K562 (cell line): ENCODE results near the gene HKDC1. TPM values are rescaled to one million over a fixed set of nuclear protein-coding genes. Genes with fewer than 3 reads are reported as not detected.

ENCODE experiments used
- ATAC-seq: fragments of 200-7000 bp; cut with Tn5 transposase; 3 replicates; pipeline ENCODE4 v1.9.1; 2020; ENCODE audit warnings: moderate library complexity
- BruUV-seq: library from RNA; stranded (reverse); fragments of 400-500 nt; replicated peaks from 2 replicates; lab custom pipeline; 2021; lab: Mats Ljungman, UMichigan
- CTCF ChIA-PET: fragments of 300-600 bp; formaldehyde crosslinking; extraction: SDS; loops from one replicate; lab custom pipeline; 2021; ENCODE audit warnings: low intra/inter-chr PET ratio; lab: Yijun Ruan, JAX
- POLR2A ChIA-PET: fragments of 300-600, 350-650 bp; sonication (Branson Sonifier 250); formaldehyde crosslinking; extraction: SDS; loops from one replicate; lab custom pipeline; 2021; ENCODE audit warnings: antibody characterized with exemption, inconsistent platforms; lab: Yijun Ruan, JAX
- DNase-seq, 4 experiments: peaks; one replicate each; pipeline versions ENCODE4 v3.0.0 to v3.0.0-alpha.2; 2011 to 2018; ENCODE audit warnings: low spot score in 3 of 4, mixed read lengths in 3 of 4; ENCODE audit errors: extremely low read depth in 1 of 4
- FAIRE-seq: peaks from 2 replicates; lab custom pipeline; 2011; peaks lifted over from hg19 to GRCh38; lab: Jason Lieb, UNC
- H2AFZ ChIP-seq: 2 replicates; pipeline ENCODE4 v1.6.0; 2011; ENCODE audit warnings: low read depth, low read length, control low read depth, inconsistent platforms
- H3K27ac ChIP-seq: fragments of 200-600 bp; 3 replicates; pipeline ENCODE4 v1.8.0; 2011; ENCODE audit warnings: low read depth, mild to moderate bottlenecking, control low read depth, inconsistent platforms, low read length, moderate library complexity, mixed read lengths; ENCODE audit errors: extremely low read depth
- H3K27me3 ChIP-seq, 2 experiments: fragments of 300-600 bp in 1 of 2; 2 replicates in 1 of 2; 3 replicates in 1 of 2; pipeline versions ENCODE4 v1.6.0 to v1.8.0; 2011; ENCODE audit warnings: inconsistent platforms in 2 of 2, low read length in 2 of 2, mild to moderate bottlenecking in 1 of 2, mixed read lengths in 1 of 2, moderate library complexity in 1 of 2; ENCODE audit not compliant: control insufficient read depth in 2 of 2, insufficient read depth in 2 of 2
- H3K36me3 ChIP-seq: fragments of 300-600 bp; 3 replicates; pipeline ENCODE4 v1.8.0; 2011; ENCODE audit warnings: mild to moderate bottlenecking, low read length, inconsistent platforms; ENCODE audit not compliant: control insufficient read depth, insufficient read depth
- H3K4me1 ChIP-seq, 2 experiments: fragments of 200-600 bp in 1 of 2; replicated peaks in 1 of 2; 2 replicates in 1 of 2; 3 replicates in 1 of 2; pipeline versions ENCODE4 v1.5.1 to v1.8.0; 2011; ENCODE audit warnings: inconsistent platforms in 2 of 2, low read length in 2 of 2, mild to moderate bottlenecking in 1 of 2, mixed read lengths in 1 of 2, moderate library complexity in 1 of 2; ENCODE audit not compliant: control insufficient read depth in 2 of 2, insufficient read depth in 2 of 2
- H3K4me2 ChIP-seq: 2 replicates; pipeline ENCODE4 v1.6.1; 2011; ENCODE audit warnings: low read length, control low read depth, inconsistent platforms, mixed read lengths; ENCODE audit not compliant: insufficient read depth
- H3K4me3 ChIP-seq: fragments of 200-600 bp; sonication (generic), shearing (Covaris generic); 2 replicates; pipeline ENCODE4 v1.5.1; 2016; ENCODE audit warnings: control low read depth, inconsistent platforms
- H3K79me2 ChIP-seq: fragments of 200-600 bp; 3 replicates; pipeline ENCODE4 v1.8.0; 2011; ENCODE audit warnings: low read length, inconsistent platforms; ENCODE audit not compliant: control insufficient read depth, insufficient read depth
- H3K9ac ChIP-seq, 2 experiments: 2 replicates each; pipeline versions ENCODE4 v1.6.0 to v1.6.1; 2011; ENCODE audit warnings: low read depth in 2 of 2, low read length in 2 of 2, control low read depth in 1 of 2, inconsistent platforms in 1 of 2, mild to moderate bottlenecking in 1 of 2, mixed read lengths in 1 of 2; ENCODE audit not compliant: insufficient read depth in 1 of 2
- H3K9me1 ChIP-seq: one replicate; pipeline ENCODE4 v1.6.0; 2011; ENCODE audit warnings: inconsistent platforms, mild to moderate bottlenecking, low read length, moderate library complexity; ENCODE audit not compliant: control insufficient read depth, insufficient read depth
- H3K9me3 ChIP-seq: replicated peaks from 2 replicates; pipeline ENCODE4 v1.5.1; 2011; ENCODE audit warnings: low read depth, low read length, inconsistent platforms; ENCODE audit not compliant: control insufficient read depth, insufficient read depth
- H4K20me1 ChIP-seq: replicated peaks from 2 replicates; pipeline ENCODE4 v1.6.1; 2011; ENCODE audit warnings: low read length, inconsistent platforms, mixed read lengths; ENCODE audit not compliant: control insufficient read depth, insufficient read depth
- ARID1B ChIP-seq: fragments of 450-650 bp; IDR thresholded peaks from 2 replicates; pipeline ENCODE4 v1.6.1; 2016; ENCODE audit warnings: antibody characterized with exemption, mild to moderate bottlenecking, inconsistent platforms
- CHD4 ChIP-seq: fragments of 200-600 bp; sonication (generic); IDR thresholded peaks from 3 replicates; pipeline ENCODE4 v1.6.1; 2012; ENCODE audit warnings: low read depth, mild to moderate bottlenecking, mixed read lengths, low read length, inconsistent platforms; ENCODE audit not compliant: insufficient read depth, insufficient replicate concordance, poor library complexity, severe bottlenecking
- CXXC5 ChIP-seq: fragments of 250-450 bp; sonication (Bioruptor Pico); IDR thresholded peaks from 2 replicates; pipeline ENCODE4 v1.8.0; 2022; ENCODE audit warnings: inconsistent platforms, mild to moderate bottlenecking, moderate library complexity
- E2F3 ChIP-seq: fragments of 250-450 bp; sonication (Bioruptor Pico); IDR thresholded peaks from 2 replicates; pipeline ENCODE4 v1.4.0; 2020; ENCODE audit warnings: mild to moderate bottlenecking
- NFYB ChIP-seq: IDR thresholded peaks from 2 replicates; pipeline ENCODE4 v1.6.1; 2011; ENCODE audit warnings: mild to moderate bottlenecking, moderate library complexity; ENCODE audit not compliant: insufficient read length; ENCODE audit errors: extremely low read depth
- PHB ChIP-seq: fragments of 250-450 bp; sonication (Bioruptor Pico); IDR thresholded peaks from 2 replicates; pipeline ENCODE4 v1.5.0; 2021
- TAL1 ChIP-seq: fragments of 450-650 bp; IDR thresholded peaks from 2 replicates; pipeline ENCODE4 v1.6.1; 2016; ENCODE audit warnings: mild to moderate bottlenecking
- TEAD4 ChIP-seq, 2 experiments: sonication (generic) in 1 of 2; formaldehyde crosslinking in 1 of 2; IDR thresholded peaks; 2 replicates each; pipeline versions ENCODE4 v1.6.1 to v1.8.0; 2012 to 2022; ENCODE audit warnings: borderline replicate concordance in 1 of 2, inconsistent platforms in 1 of 2, low read length in 1 of 2, mild to moderate bottlenecking in 1 of 2, missing genetic modification reagents in 1 of 2
- VEZF1 ChIP-seq: fragments of 200-800 bp; sonication (Bioruptor generic); IDR thresholded peaks from 2 replicates; pipeline ENCODE4 v1.6.1; 2017; ENCODE audit warnings: missing genetic modification characterization, missing compliant biosample characterization
- ZBTB33 ChIP-seq: sonication (generic); formaldehyde crosslinking; IDR thresholded peaks from 2 replicates; pipeline ENCODE4 v1.8.1; 2023; ENCODE audit warnings: mild to moderate bottlenecking, missing genetic modification reagents
- ZNF134 ChIP-seq: fragments of 250-450 bp; sonication (Bioruptor Pico); conservative IDR thresholded peaks from 2 replicates; pipeline ENCODE4 v1.4.0; 2020
- ZNF175 ChIP-seq: fragments of 200-800 bp; sonication (Bioruptor generic); IDR thresholded peaks from 2 replicates; pipeline ENCODE4 v1.6.1; 2016; ENCODE audit warnings: low read depth, mild to moderate bottlenecking, missing genetic modification characterization, missing compliant biosample characterization
- ZNF384 ChIP-seq: IDR thresholded peaks from 2 replicates; pipeline ENCODE4 v1.6.1; 2012; ENCODE audit warnings: low read depth, low read length, improper control_type of control experiment
- whole genome bisulfite sequencing: fragments of 100-300 bp; shearing (Covaris generic); methylation state at CpG from one replicate; pipeline ENCODE4 v1.1.6; 2016; ENCODE audit warnings: low coverage, mixed read lengths; ENCODE audit not compliant: insufficient coverage; ENCODE audit errors: missing lambda C conversion rate; 5-methylcytosine and 5-hydroxymethylcytosine counted together
- in situ Hi-C: fragments of 300-500 bp; cut with MboI; formaldehyde crosslinking; loops from 4 replicates; pipeline ENCODE4 v1.15.0; 2018; ENCODE audit warnings: inconsistent platforms, mixed read lengths
- intact Hi-C: fragments of 100-400 bp; cut with micrococcal nuclease; formaldehyde crosslinking; loops from 2 replicates; pipeline ENCODE4 v1.14.2; 2022
- polyA plus RNA-seq, 8 experiments: library from polyadenylated mRNA; depleted of rRNA in 4 of 8; stranded (reverse) in 5 of 8; unstranded in 3 of 8; fragments of >200 nt; fragmentation: Nextera tagmentation in 2 of 8; fragmentation: Illumina TruSeq in 1 of 8; extraction: Ambion mirVana in 2 of 8; extraction: Trizol in 1 of 8; gene quantifications; 2 replicates each; pipeline versions ENCODE4 v1.2.1 to v1.2.3, GENCODE V29; 2011 to 2014; ENCODE audit warnings: inconsistent platforms in 1 of 8, missing spikeins in 1 of 8
- total RNA-seq, 7 experiments: library from RNA; depleted of rRNA in 6 of 7; stranded (reverse); fragments of >200 nt in 6 of 7; fragmentation: Illumina TruSeq in 2 of 7; extraction: Trizol in 2 of 7; gene quantifications; 2 replicates each; pipeline versions ENCODE4 v1.2.1 to v1.2.3, GENCODE V29; 2011 to 2021; ENCODE audit warnings: low replicate concordance in 1 of 7
- TF ChIP-seq, protein P1 (sequence below): fragments of 450-650 bp; IDR thresholded peaks from 2 replicates; pipeline ENCODE4 v1.6.1; 2016

The HKDC1 gene
- total and polyA plus RNA-seq, 9 of the 15 experiments (the other 6 are each of a cell fraction or from before 2014, with no cell fraction given): 0.04 to 0.22 (median 0.11) TPM; not detected in 5

GRCh38 chr10:69242040-69242851, 22.1 kb downstream of the HKDC1 start:
- FAIRE-seq: peak; percentile 72
- Histone ChIP-seq H3K79me2 (no peaks in the 10 kb centered on the region), H3K27ac (no peak overlapping the region), H3K27me3 (no peaks in the 10 kb centered on the region), H2AFZ (peak overlapping the region; percentile 76), H3K9me1 (no peaks in the 10 kb centered on the region), H3K4me2 (peak overlapping the region; percentile 55), H3K36me3 (no peaks in the 10 kb centered on the region), H3K9ac (peak overlapping the region; percentile 17 to 86; a peak in 2 of 4 replicates), H3K4me3 (no peak overlapping the region), H3K9me3 (no peaks in the 10 kb centered on the region), H4K20me1 (no peaks in the 10 kb centered on the region), H3K4me1 (peaks cover 16 to 23% of the 10 kb centered on the region in 2 experiments; a peak in 4 of 5 replicates)
- 18% methylated on average over 11 of the region's 11 CpGs for WGBS
- intact Hi-C loops (no loop called here), in situ Hi-C loops (loop anchor here (25.0 kb wide), 1 partner anchor 395 kb away; the partner anchor contains the start of gene FAM241B)
- peak; percentile 49 to 64 (median 56) for DNase-seq
- POLR2A ChIA-PET: interaction anchor here (0.6 to 2.3 kb wide), 8 partner anchors 8 to 148 kb away, joined by 3 to 8 read pairs (median 4); partner anchors contain the start of gene SUPV3L1
- CTCF ChIA-PET: interaction anchor here (0.6 kb wide), 1 partner anchor 272 kb away, joined by 3 read pairs; no protein-coding TSS in a partner anchor
- no TSS peak for BruUV-seq
- peak; percentile 53 for ATAC-seq
- peak; percentile 44; the same call in 1 of the 2 replicates for TF ChIP-seq CXXC5 (CRISPR knock-in tag)
- peak; percentile 5 for TF ChIP-seq NFYB
- peak; percentile 25; the same call in 1 of the 2 replicates for TF ChIP-seq TAL1
- 0 out of 2 replicates have a peak, but pooled peaks have one; percentile 14 for TF ChIP-seq ZNF175 (CRISPR knock-in tag)
- TF ChIP-seq E2F3 (CRISPR knock-in tag): no peak
- 0 out of 2 replicates have a peak, but pooled peaks have one; percentile 18 for TF ChIP-seq TEAD4 (IDR thresholded peaks at IDR 0.05; ENCODE audit: low read length)
- no peak for TF ChIP-seq TEAD4 (CRISPR knock-in tag; IDR thresholded peaks at IDR 0.05; ENCODE audit: borderline replicate concordance)
- 0 out of 2 replicates have a peak, but pooled peaks have one; percentile 35 for TF ChIP-seq ARID1B
- peak; percentile 39 for TF ChIP-seq VEZF1 (CRISPR knock-in tag)
- no peak for TF ChIP-seq ZBTB33 (CRISPR knock-in tag)
- TF ChIP-seq PHB (CRISPR knock-in tag): no peak
- TF ChIP-seq CHD4: no peak
- TF ChIP-seq, protein P1, sequence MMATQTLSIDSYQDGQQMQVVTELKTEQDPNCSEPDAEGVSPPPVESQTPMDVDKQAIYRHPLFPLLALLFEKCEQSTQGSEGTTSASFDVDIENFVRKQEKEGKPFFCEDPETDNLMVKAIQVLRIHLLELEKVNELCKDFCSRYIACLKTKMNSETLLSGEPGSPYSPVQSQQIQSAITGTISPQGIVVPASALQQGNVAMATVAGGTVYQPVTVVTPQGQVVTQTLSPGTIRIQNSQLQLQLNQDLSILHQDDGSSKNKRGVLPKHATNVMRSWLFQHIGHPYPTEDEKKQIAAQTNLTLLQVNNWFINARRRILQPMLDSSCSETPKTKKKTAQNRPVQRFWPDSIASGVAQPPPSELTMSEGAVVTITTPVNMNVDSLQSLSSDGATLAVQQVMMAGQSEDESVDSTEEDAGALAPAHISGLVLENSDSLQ: peak; percentile 74
- peak; percentile 67 for TF ChIP-seq ZNF384
- peak; percentile 95 for TF ChIP-seq ZNF134 (CRISPR knock-in tag)
